HFF-Myc (cell line): ENCODE measurements around the gene SIX2.

ENCODE experiments used
- DNase-seq: peaks from one replicate; pipeline ENCODE4 v3.0.0-alpha.2; 2011; ENCODE audit warnings: low read depth; ENCODE audit errors: extremely low read depth
- H3K4me3 ChIP-seq: replicated peaks from 2 replicates; pipeline ENCODE4 v1.5.1; 2011; ENCODE audit warnings: low read depth, mild to moderate bottlenecking, control low read depth, low read length
- CTCF ChIP-seq: IDR thresholded peaks from 2 replicates; pipeline ENCODE4 v1.5.1; 2012; ENCODE audit warnings: mild to moderate bottlenecking, low read depth, low read length, control low read depth; ENCODE audit errors: missing control alignments

Gene SIX2

GRCh38 chr2:45013229-45014015 lies 4.2 kb upstream of the SIX2 start:
- no peak for DNase-seq
- peak overlapping the region; percentile 20; the same call in 1 of the 2 replicates for H3K4me3 ChIP-seq
- no peak for TF ChIP-seq CTCF

- DNase-seq, result no peak
- TF ChIP-seq CTCF, result no peak
- H3K4me3 ChIP-seq, result no peak overlapping the region
These were observed 3.5 kb upstream of the SIX2 start for GRCh38 chr2:45012733-45013132.

GRCh38 chr2:45011621-45012602 lies 2.7 kb upstream of the SIX2 start:
- no peak for TF ChIP-seq CTCF
- no peak for DNase-seq
- no peak overlapping the region for H3K4me3 ChIP-seq

GRCh38 chr2:45011121-45011520 lies 1.9 kb upstream of the SIX2 start:
- DNase-seq, result no peak
- TF ChIP-seq CTCF, result no peak
- no peak overlapping the region for H3K4me3 ChIP-seq

GRCh38 chr2:45010702-45011012 lies 1.4 kb upstream of the SIX2 start:
- DNase-seq, result no peak
- no peak for TF ChIP-seq CTCF
- H3K4me3 ChIP-seq, result peak overlapping the region; percentile 38

GRCh38 chr2:45009928-45010701 lies 863 bp upstream of the SIX2 start:
- no peak for TF ChIP-seq CTCF
- peak overlapping the region; percentile 38 for H3K4me3 ChIP-seq
- no peak for DNase-seq
